Adipocyte (in vitro differentiated cells): ENCODE data around the gene PHTF1.

ENCODE experiments used
- DNase-seq: peaks from one replicate; pipeline ENCODE4 v3.0.0-alpha.2; 2015; ENCODE audit warnings: low read depth
- H3K27me3 ChIP-seq: replicated peaks from 2 replicates; pipeline ENCODE4 v1.7.0; 2013; ENCODE audit warnings: mild to moderate bottlenecking, low read length, moderate library complexity; ENCODE audit not compliant: control insufficient read depth, insufficient read depth
- H3K36me3 ChIP-seq: 2 replicates; pipeline ENCODE4 v1.7.0; 2013; ENCODE audit warnings: low read length, mild to moderate bottlenecking, moderate library complexity; ENCODE audit not compliant: control insufficient read depth, insufficient read depth, severe bottlenecking
- H3K4me1 ChIP-seq: 2 replicates; pipeline ENCODE4 v1.7.0; 2013; ENCODE audit warnings: mild to moderate bottlenecking, low read length, moderate library complexity; ENCODE audit not compliant: control insufficient read depth, insufficient read depth
- H3K4me3 ChIP-seq: 2 replicates; pipeline ENCODE4 v1.7.0; 2013; ENCODE audit warnings: mild to moderate bottlenecking, low read length, moderate library complexity
- H3K9ac ChIP-seq: 2 replicates; pipeline ENCODE4 v1.7.0; 2013; ENCODE audit warnings: mild to moderate bottlenecking, low read length, moderate library complexity
- H3K9me3 ChIP-seq: 2 replicates; pipeline ENCODE4 v1.7.0; 2013; ENCODE audit warnings: mild to moderate bottlenecking, low read length, moderate library complexity; ENCODE audit not compliant: control insufficient read depth

PHTF1 gene

DNA sequence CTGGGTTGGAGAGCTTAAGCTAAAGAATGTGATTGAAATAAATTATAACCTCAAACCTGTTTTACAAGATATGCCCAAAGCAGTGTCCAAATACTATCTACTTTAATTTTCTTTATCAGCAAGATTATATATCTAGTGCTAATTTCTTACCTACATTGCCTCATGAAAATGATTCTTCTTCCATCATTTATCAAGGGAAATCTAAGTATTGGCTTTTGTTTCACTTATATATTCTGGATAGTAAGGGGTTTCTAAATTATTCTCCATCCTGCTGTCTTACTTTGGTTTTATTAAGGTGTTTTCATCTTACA, 81.2 kb downstream of the PHTF1 start:
- no peak for DNase-seq
- peaks cover 14% of the 10 kb centered on the region for H3K4me1 ChIP-seq
- H3K9me3 ChIP-seq: no peaks in the 10 kb centered on the region
- no peaks in the 10 kb centered on the region for H3K36me3 ChIP-seq
- H3K9ac ChIP-seq: no peak overlapping the region
- H3K27me3 ChIP-seq: no peaks in the 10 kb centered on the region
- H3K4me3 ChIP-seq: no peak overlapping the region

DNA sequence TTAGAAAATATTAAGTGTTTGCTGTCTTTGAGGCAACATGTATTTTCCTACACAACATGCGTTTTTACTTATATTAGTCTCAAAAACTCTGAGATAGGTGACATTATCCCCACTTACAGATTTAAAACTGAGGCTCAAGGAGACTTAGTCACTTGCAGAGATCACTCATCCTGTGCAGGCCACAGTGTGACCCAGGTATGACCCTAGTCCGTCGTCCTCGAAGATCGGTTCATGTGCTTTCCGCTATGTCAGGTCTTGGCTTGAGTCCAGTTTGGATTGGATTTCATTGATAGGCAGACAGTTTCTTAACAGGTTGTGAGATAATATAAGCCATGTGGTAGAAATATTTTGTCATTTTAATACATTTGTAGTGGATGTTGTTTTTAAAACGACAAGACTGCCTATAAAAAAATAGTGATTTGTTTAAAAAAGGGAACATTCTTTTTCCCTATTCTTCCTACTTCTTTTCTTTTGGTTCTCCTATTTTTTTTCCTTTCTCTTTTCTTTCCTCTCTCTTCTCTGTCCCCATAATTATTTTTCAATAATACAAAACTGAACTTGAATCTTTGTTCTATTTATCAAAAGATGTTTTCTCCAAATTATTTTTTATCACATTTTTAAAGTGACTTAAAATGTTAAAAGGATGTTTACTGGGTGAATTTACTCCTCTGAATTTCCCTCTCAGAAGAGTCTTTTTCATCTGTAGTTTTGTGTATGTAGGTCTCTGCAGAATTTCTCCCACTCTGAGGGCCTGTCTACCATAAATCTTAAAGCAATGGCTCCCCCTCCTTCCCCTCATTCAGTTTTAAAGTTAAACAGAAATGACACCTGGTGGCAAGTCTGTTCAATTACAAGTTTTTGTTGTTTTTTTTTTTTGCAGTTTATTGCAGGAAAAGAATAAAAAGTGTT, 81.8 kb downstream of the PHTF1 start:
- H3K4me3 ChIP-seq: no peak overlapping the region
- H3K36me3 ChIP-seq: no peaks in the 10 kb centered on the region
- H3K4me1 ChIP-seq: peaks cover 8% of the 10 kb centered on the region
- DNase-seq: peak; percentile 79
- H3K9ac ChIP-seq: no peak overlapping the region
- H3K9me3 ChIP-seq: no peaks in the 10 kb centered on the region
- no peaks in the 10 kb centered on the region for H3K27me3 ChIP-seq

DNA sequence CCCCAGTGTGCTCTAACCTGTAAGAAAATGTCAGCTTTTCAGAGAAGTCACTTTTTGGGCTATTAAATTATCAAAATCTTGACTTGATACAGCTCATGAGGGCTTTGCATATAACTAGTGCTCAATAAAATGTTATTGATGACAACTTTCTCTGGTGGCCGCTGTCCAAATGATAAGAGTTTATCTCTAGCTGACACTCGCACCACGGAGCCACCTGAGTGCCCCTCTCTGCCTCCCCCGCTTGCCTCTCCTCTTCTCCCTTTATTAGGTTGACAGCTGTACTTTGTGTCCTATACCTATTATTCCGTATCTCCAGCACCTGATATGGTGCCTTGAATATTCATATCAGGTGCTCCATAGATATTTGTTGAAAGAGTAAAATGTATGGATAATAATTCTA, 82.8 kb downstream of the PHTF1 start:
- no peak overlapping the region for H3K9ac ChIP-seq
- no peak for DNase-seq
- H3K36me3 ChIP-seq: no peaks in the 10 kb centered on the region
- no peaks in the 10 kb centered on the region for H3K9me3 ChIP-seq
- H3K4me1 ChIP-seq: peaks cover 8% of the 10 kb centered on the region
- no peaks in the 10 kb centered on the region for H3K27me3 ChIP-seq
- H3K4me3 ChIP-seq: no peak overlapping the region

DNA sequence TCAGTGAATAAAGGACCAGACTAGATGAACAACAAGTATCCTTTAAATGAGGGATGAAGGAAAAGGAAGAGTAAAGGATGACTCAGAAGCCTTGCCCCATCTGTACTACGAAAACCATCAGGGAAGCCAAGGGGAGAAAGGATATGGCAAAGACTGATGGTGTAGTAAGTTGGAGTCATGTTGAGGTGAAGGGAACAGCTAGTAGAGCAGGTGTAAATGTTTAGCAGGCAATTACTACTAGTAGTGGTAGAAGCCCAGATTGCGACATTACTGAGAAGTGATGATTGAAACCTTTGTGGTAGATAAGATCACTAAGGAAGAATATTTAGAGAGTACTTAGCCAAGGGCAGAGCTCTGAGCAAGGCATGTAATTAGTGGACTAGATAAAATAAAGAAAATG, 84.0 kb downstream of the PHTF1 start:
- peaks cover 8% of the 10 kb centered on the region for H3K4me1 ChIP-seq
- H3K27me3 ChIP-seq: no peaks in the 10 kb centered on the region
- H3K9me3 ChIP-seq: no peaks in the 10 kb centered on the region
- no peak overlapping the region for H3K9ac ChIP-seq
- no peak for DNase-seq
- H3K4me3 ChIP-seq: no peak overlapping the region
- no peaks in the 10 kb centered on the region for H3K36me3 ChIP-seq

DNA sequence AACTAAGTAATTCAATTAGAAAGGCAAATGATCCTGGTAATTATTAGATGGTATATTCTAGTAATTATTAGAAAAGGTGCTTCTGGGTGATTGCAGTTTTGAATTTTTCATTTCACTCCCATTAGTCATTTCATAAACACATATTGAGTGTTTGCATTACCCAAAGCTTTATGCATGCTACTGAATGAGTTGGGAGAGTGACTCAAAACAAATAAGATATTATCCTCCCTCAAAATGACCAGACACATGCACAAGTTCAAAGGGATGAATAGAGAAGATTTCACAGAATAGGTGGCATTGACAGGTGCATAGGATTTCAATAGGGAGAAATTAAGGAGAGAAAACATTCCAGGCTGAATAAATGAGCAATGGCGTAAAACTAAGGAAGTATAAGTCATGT, 84.7 kb downstream of the PHTF1 start:
- DNase-seq: no peak
- Histone ChIP-seq H3K36me3 (no peaks in the 10 kb centered on the region), H3K9me3 (no peaks in the 10 kb centered on the region), H3K27me3 (no peaks in the 10 kb centered on the region), H3K4me1 (peaks cover 8% of the 10 kb centered on the region), H3K9ac (no peak overlapping the region), H3K4me3 (no peak overlapping the region)

DNA sequence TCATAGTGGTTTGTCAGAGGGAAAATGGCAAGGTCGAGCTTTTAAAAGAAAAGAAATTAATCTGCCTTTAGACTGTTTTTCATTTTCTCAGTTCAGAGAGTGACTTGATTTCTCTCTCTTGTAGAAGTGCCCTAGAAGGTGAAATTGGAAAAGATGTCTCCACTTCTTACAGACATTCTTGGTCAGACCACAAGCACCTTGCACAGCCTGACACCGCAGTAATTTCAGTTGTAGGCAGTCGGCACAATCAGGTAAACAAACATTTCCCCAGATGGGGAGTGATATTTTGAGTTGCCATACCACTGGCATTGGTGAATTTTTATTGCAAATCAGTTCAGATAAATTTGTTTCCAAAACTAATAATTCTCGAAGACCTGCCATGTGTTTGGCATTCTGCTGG, 86.8 kb downstream of the PHTF1 start:
- Histone ChIP-seq H3K9me3 (no peaks in the 10 kb centered on the region), H3K4me3 (no peak overlapping the region), H3K9ac (no peak overlapping the region), H3K4me1 (peaks cover 5% of the 10 kb centered on the region), H3K36me3 (no peaks in the 10 kb centered on the region), H3K27me3 (no peaks in the 10 kb centered on the region)
- no peak for DNase-seq

DNA sequence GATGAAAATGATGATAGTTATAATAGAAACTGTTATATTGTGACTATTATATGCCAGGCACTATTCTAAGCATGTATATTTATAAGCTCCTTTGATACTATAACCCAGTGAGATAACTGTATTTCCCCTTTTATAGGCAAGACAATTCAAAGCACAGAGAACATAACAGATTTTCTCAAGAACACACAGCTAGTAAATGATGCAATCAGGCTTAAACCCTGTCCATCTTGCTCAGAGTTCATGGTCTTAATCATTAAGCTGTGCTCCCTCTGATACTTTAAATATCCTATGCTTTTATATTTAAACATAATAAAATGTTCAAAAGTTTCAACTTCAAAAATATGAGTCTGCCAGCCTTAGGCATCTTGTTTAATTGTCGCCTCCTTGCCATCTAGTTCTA, 88.6 kb downstream of the PHTF1 start:
- H3K4me3 ChIP-seq: no peak overlapping the region
- no peak for DNase-seq
- H3K9ac ChIP-seq: no peak overlapping the region
- no peaks in the 10 kb centered on the region for H3K4me1 ChIP-seq
- no peaks in the 10 kb centered on the region for H3K36me3 ChIP-seq
- no peaks in the 10 kb centered on the region for H3K27me3 ChIP-seq
- no peaks in the 10 kb centered on the region for H3K9me3 ChIP-seq

DNA sequence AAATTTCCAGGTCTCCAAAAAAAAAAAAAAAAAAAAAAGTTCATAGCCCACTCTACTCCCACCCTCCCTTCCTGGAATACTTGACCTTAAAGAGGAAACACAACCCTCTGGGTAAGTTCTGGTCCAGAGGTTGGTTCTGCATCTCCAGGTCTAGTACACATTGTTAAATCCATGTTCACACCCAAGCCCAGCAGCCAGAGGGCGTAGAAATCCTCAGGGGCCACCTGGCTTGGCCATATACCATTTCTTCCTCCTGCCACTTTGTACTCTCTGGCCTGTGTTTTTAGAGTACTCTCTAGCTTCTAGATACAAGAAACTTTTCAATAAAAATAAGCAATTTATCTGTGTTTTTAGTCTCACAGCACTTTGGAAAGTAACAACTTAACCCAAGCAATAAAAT, 89.3 kb downstream of the PHTF1 start:
- Histone ChIP-seq H3K9me3 (no peaks in the 10 kb centered on the region), H3K36me3 (no peaks in the 10 kb centered on the region), H3K27me3 (no peaks in the 10 kb centered on the region), H3K4me3 (no peak overlapping the region), H3K9ac (no peak overlapping the region), H3K4me1 (no peaks in the 10 kb centered on the region)
- DNase-seq: no peak

DNA sequence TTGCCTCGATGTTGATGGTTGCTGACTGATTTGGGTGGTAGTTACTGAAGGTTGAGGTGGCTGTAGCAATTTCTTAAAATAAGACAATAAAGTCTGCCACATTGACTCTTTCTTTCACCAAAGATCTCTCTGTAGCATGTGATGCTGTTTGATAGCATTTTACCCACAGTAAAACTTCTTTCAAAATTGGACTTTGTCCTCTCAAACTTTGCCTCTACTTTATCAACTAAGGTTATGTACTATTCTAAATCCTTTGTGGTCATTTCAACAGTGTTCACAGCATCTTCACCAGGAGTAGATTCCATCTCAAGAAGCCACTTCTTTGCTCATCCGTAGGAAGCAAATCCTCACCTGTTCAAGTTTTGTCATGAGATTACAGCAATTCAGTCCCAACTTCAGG, 93.2 kb downstream of the PHTF1 start:
- no peaks in the 10 kb centered on the region for H3K27me3 ChIP-seq
- H3K36me3 ChIP-seq: no peaks in the 10 kb centered on the region
- no peak for DNase-seq
- no peaks in the 10 kb centered on the region for H3K4me1 ChIP-seq
- no peak overlapping the region for H3K9ac ChIP-seq
- H3K9me3 ChIP-seq: no peaks in the 10 kb centered on the region
- no peak overlapping the region for H3K4me3 ChIP-seq

DNA sequence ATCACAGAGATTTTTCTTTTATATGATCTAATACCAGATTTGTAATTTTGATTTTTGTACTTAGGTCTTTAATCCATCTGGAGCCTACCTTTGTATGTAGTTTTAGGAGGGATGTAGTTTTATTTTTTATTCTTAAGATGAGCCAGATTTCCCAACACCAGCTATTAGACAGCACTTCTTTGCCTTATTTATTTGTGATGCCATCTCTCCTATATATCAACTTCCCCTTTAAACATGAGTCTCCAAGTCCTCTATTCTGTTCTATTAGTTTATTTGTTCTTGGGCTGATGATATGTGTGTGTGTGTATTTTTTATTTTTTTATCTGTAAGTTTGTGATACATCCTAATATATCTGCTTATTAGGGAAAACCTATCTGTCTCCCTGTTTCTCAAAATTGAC, 94.2 kb downstream of the PHTF1 start:
- Histone ChIP-seq H3K9ac (no peak overlapping the region), H3K4me3 (no peak overlapping the region)

DNA sequence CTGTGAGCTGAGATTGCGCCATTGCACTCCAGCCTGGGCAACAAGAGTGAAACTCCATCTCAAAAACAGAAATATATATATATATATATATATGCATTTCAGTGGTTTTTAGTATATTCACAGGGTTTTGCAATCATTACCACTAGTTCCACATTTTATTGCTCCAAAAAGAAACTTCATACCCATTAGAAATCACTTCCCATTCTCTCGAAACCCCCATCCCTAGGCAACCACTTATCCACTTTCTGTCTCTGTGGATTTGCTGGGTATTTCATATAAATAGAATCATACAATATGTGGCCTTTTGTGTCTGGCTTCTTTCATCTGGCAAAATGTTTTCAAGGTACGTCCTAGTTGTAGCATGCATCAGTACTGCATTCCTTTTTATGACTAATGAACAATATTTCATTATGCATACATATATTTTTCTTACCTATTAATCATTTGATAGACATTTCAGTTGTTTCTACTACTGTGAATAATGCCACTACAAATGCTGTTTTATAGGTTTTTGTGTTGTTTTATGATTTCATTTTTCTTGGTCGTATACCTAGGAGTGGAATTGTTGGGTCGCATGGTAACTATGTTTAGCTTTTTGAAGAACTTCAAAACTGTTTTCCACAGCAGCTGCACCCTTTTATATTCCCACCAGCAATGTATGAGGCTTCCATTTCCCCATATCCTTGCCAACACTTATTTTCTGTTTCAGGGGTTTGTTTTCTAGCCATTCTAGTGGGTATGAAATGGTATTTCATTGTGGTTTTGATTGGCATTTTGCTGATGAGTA, 95.9 kb downstream of the PHTF1 start:
- Histone ChIP-seq H3K27me3 (no peaks in the 10 kb centered on the region), H3K9ac (no peak overlapping the region), H3K4me1 (no peaks in the 10 kb centered on the region), H3K9me3 (no peaks in the 10 kb centered on the region), H3K4me3 (no peak overlapping the region), H3K36me3 (peaks cover 5% of the 10 kb centered on the region)
- DNase-seq: no peak

More for the DNA sequence above, 94.2 kb downstream of the PHTF1 start:
- no peaks in the 10 kb centered on the region for H3K36me3 ChIP-seq
- H3K9me3 ChIP-seq: no peaks in the 10 kb centered on the region
- no peak for DNase-seq
- no peaks in the 10 kb centered on the region for H3K4me1 ChIP-seq
- no peaks in the 10 kb centered on the region for H3K27me3 ChIP-seq
